ENCODE data around the gene SNX6.
A peak's percentile ranks its signal among the peaks of the same experiment; 100 is the strongest.

SNX6 gene

GRCh38 chr14:34628681-34629135 is 1.2 kb downstream of the SNX6 start:
- TF ChIP-seq MYC (IDR thresholded peaks at IDR 0.05; ENCODE audit: low read depth, low read length) (no peak), CTCF (IDR thresholded peaks at IDR 0.05; ENCODE audit: low read depth, low read length) (no peak), POLR2A (IDR thresholded peaks at IDR 0.05; ENCODE audit: extremely low read depth, insufficient read length) (no peak), MAX (IDR thresholded peaks at IDR 0.05; ENCODE audit: low read depth, low read length) (no peak)
- DNase-seq (ENCODE audit: low read depth), result no peak

GRCh38 chr14:34623506-34623905 is 6.4 kb downstream of the SNX6 start:
- H3K4me3 ChIP-seq (ENCODE audit: low read depth, low read length), result no peak overlapping the region
- TF ChIP-seq CTCF (IDR thresholded peaks at IDR 0.05; ENCODE audit: low read depth, low read length) (no peak), POLR2A (IDR thresholded peaks at IDR 0.05; ENCODE audit: extremely low read depth, insufficient read length) (no peak), MAX (IDR thresholded peaks at IDR 0.05; ENCODE audit: low read depth, low read length) (no peak), MYC (IDR thresholded peaks at IDR 0.05; ENCODE audit: low read depth, low read length) (no peak)

More at GRCh38 chr14:34628681-34629135, 1.2 kb downstream of the SNX6 start:
- H3K4me3 ChIP-seq (ENCODE audit: low read depth, low read length), result peak overlapping the region; percentile 67

GRCh38 chr14:34620839-34621238 is 9.1 kb downstream of the SNX6 start:
- DNase-seq (ENCODE audit: low read depth), result no peak
- H3K4me3 ChIP-seq (ENCODE audit: low read depth, low read length), result no peak overlapping the region
- no peak for TF ChIP-seq MAX (IDR thresholded peaks at IDR 0.05; ENCODE audit: low read depth, low read length)

More at GRCh38 chr14:34623506-34623905, 6.4 kb downstream of the SNX6 start:
- DNase-seq (ENCODE audit: low read depth), result no peak

- H3K4me3 ChIP-seq (ENCODE audit: low read depth, low read length), result no peak overlapping the region
- no peak for DNase-seq (ENCODE audit: low read depth)
- TF ChIP-seq POLR2A (IDR thresholded peaks at IDR 0.05; ENCODE audit: extremely low read depth, insufficient read length), result no peak
- TF ChIP-seq MYC (IDR thresholded peaks at IDR 0.05; ENCODE audit: low read depth, low read length), result no peak
- TF ChIP-seq MAX (IDR thresholded peaks at IDR 0.05; ENCODE audit: low read depth, low read length), result no peak
- no peak for TF ChIP-seq CTCF (IDR thresholded peaks at IDR 0.05; ENCODE audit: low read depth, low read length)
Observed at GRCh38 chr14:34620115-34620514, 9.8 kb downstream of the SNX6 start.

- peak; percentile 45 for DNase-seq (ENCODE audit: low read depth)
- peak; percentile 30; the same call in 1 of the 2 replicates for TF ChIP-seq MAX (IDR thresholded peaks at IDR 0.05; ENCODE audit: low read depth, low read length)
- TF ChIP-seq POLR2A (IDR thresholded peaks at IDR 0.05; ENCODE audit: extremely low read depth, insufficient read length), result no peak
- no peak overlapping the region for H3K4me3 ChIP-seq (ENCODE audit: low read depth, low read length)
Observed at GRCh38 chr14:34619471-34619870, 10.5 kb downstream of the SNX6 start.

GRCh38 chr14:34616360-34616759 is 13.6 kb downstream of the SNX6 start:
- H3K4me3 ChIP-seq (ENCODE audit: low read depth, low read length), result no peak overlapping the region
- no peak for TF ChIP-seq MYC (IDR thresholded peaks at IDR 0.05; ENCODE audit: low read depth, low read length)
- no peak for TF ChIP-seq MAX (IDR thresholded peaks at IDR 0.05; ENCODE audit: low read depth, low read length)
- TF ChIP-seq CTCF (IDR thresholded peaks at IDR 0.05; ENCODE audit: low read depth, low read length), result no peak
- DNase-seq (ENCODE audit: low read depth), result no peak

- DNase-seq (ENCODE audit: low read depth), result no peak
- no peak for TF ChIP-seq POLR2A (IDR thresholded peaks at IDR 0.05; ENCODE audit: extremely low read depth, insufficient read length)
- H3K4me3 ChIP-seq (ENCODE audit: low read depth, low read length), result no peak overlapping the region
Observed at GRCh38 chr14:34615507-34615906, 14.4 kb downstream of the SNX6 start.
